PC-3 (cell line): ENCODE measurements around the gene TNFSF18. TPM values are rescaled to one million over a fixed set of nuclear protein-coding genes. Genes with fewer than 3 reads are reported as not detected.

Source experiments
- ATAC-seq: fragments of 200-7000 bp; cut with Tn5 transposase; 2 replicates; pipeline ENCODE4 v1.9.1; 2020; ENCODE audit warnings: mild to moderate bottlenecking, moderate library complexity
- BruUV-seq: library from RNA; stranded (reverse); fragments of 400-500 nt; replicated peaks from 2 replicates; lab custom pipeline; 2021; lab: Mats Ljungman, UMichigan
- CTCF ChIA-PET: fragments of 300-600 bp; sonication (Branson Sonifier 250); formaldehyde crosslinking; loops from one replicate; lab custom pipeline; 2022; ENCODE audit warnings: antibody characterized with exemption; lab: Charles Lee
- POLR2A ChIA-PET: fragments of 300-600 bp; sonication (Branson Sonifier 250); formaldehyde crosslinking; loops from one replicate; lab custom pipeline; 2022; ENCODE audit warnings: antibody characterized with exemption; ENCODE audit not compliant: unreplicated experiment; lab: Charles Lee
- DNase-seq: peaks from one replicate; pipeline ENCODE4 v3.0.0-alpha.2; 2015
- H2AFZ ChIP-seq: fragments of 300-600 bp; sonication (generic); 2 replicates; pipeline ENCODE4 v1.6.0; 2016; ENCODE audit warnings: antibody characterized with exemption, low read length
- H3F3A ChIP-seq: fragments of 300-600 bp; sonication (generic); one replicate; pipeline ENCODE4 v1.6.0; 2017; ENCODE audit warnings: antibody characterized with exemption, low read length, control low read depth, mild to moderate bottlenecking; ENCODE audit not compliant: unreplicated experiment
- H3K27ac ChIP-seq: fragments of 300-600 bp; sonication (generic); 2 replicates; pipeline ENCODE4 v1.5.1; 2016; ENCODE audit warnings: mild to moderate bottlenecking, low read length
- H3K27me3 ChIP-seq: fragments of 300-600 bp; sonication (generic); 2 replicates; pipeline ENCODE4 v1.6.1; 2016; ENCODE audit warnings: low read length, mixed read lengths
- H3K36me3 ChIP-seq: fragments of 300-600 bp; sonication (generic); 2 replicates; pipeline ENCODE4 v1.6.1; 2016; ENCODE audit warnings: low read depth, mixed run types, low read length, mixed read lengths
- H3K4me1 ChIP-seq: fragments of 300-600 bp; sonication (generic); 2 replicates; pipeline ENCODE4 v1.5.1; 2016; ENCODE audit warnings: low read length; ENCODE audit not compliant: insufficient read depth
- H3K4me2 ChIP-seq: fragments of 300-600 bp; sonication (generic); 2 replicates; pipeline ENCODE4 v1.6.0; 2016; ENCODE audit warnings: low read length
- H3K4me3 ChIP-seq: fragments of 300-600 bp; sonication (generic); 2 replicates; pipeline ENCODE4 v1.5.1; 2016; ENCODE audit warnings: mild to moderate bottlenecking, low read length, mixed read lengths
- H3K79me2 ChIP-seq: fragments of 300-600 bp; sonication (generic); 2 replicates; pipeline ENCODE4 v1.6.1; 2017; ENCODE audit warnings: low read length, mixed read lengths
- H3K9ac ChIP-seq: fragments of 300-600 bp; sonication (generic); 2 replicates; pipeline ENCODE4 v1.6.0; 2016; ENCODE audit warnings: mild to moderate bottlenecking, low read length
- H3K9me2 ChIP-seq: fragments of 300-600 bp; sonication (generic); replicated peaks from 2 replicates; pipeline ENCODE4 v1.6.1; 2016; ENCODE audit warnings: mixed run types, low read length, mixed read lengths
- H3K9me3 ChIP-seq: fragments of 300-600 bp; sonication (generic); 2 replicates; pipeline ENCODE4 v1.6.1; 2016; ENCODE audit warnings: low read length, mixed read lengths
- H4K20me1 ChIP-seq: fragments of 300-600 bp; sonication (generic); 2 replicates; pipeline ENCODE4 v1.6.1; 2016; ENCODE audit warnings: low read length, mixed read lengths
- CTCF ChIP-seq: fragments of 300-600 bp; sonication (generic); conservative IDR thresholded peaks from 2 replicates; pipeline ENCODE4 v1.5.1; 2017; ENCODE audit warnings: antibody characterized with exemption, low read depth, mild to moderate bottlenecking, low read length
- EZH2 ChIP-seq: fragments of 300-600 bp; sonication (generic); IDR thresholded peaks from one replicate; pipeline ENCODE4 v1.6.1; 2017; ENCODE audit warnings: antibody characterized with exemption, mild to moderate bottlenecking, low read length; ENCODE audit not compliant: unreplicated experiment
- EZH2phosphoT487 ChIP-seq: fragments of 300-600 bp; sonication (generic); IDR thresholded peaks from 2 replicates; pipeline ENCODE4 v1.6.1; 2018; ENCODE audit warnings: mild to moderate bottlenecking, antibody characterized with exemption, low read length, borderline replicate concordance
- intact Hi-C: fragments of 100-400 bp; cut with micrococcal nuclease; formaldehyde crosslinking; loops from 2 replicates; pipeline ENCODE4 v1.9.0; 2023
- total RNA-seq: library from RNA; depleted of rRNA; stranded (reverse); fragments of >200 nt; gene quantifications from 2 replicates; pipeline ENCODE4 v1.2.3, GENCODE V29; 2014

TNFSF18 gene
- total RNA-seq, 1 experiment from 2014 or later: 0.69 TPM

DNA sequence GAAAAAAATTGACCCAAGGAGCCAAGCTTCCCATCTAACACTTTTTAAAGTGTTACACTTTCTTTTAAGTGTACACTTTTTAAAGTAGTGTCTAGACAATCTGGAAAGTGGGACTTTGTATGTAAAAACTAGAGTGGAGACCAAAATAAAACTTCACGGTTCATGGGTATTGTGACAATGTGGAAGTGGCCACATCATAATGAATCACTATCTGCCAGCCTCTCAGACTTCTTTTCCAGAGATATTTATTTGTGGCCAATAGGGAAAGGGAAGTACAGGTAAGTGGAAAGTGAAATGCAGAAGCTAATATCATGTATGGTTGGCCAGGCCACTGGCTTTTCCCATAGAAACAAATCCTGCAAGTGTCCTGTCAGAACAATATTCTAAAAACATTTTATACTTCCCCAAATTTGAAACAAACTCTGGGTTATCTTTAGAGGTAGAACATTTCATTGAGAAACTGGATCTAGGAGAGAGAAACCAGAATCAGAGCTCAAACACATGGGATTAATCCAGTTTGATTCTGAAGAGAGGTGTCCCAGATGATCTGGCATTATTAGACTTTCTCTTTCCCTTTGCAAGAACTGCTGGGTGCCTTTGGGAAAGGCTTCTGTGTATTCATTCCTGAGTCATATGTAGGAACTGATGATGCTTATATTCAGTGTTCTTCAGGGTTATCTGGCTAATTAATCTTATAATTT, 2.0 kb downstream of the TNFSF18 start:
- Histone ChIP-seq H3K4me1 (peaks cover 55% of the 10 kb centered on the region), H3K9ac (no peak overlapping the region), H3K9me3 (no peaks in the 10 kb centered on the region), H3K4me2 (peak overlapping the region; percentile 46), H3K36me3 (no peaks in the 10 kb centered on the region), H3K4me3 (no peak overlapping the region), H4K20me1 (no peaks in the 10 kb centered on the region), H3F3A (peaks cover 14% of the 10 kb centered on the region), H3K27me3 (no peaks in the 10 kb centered on the region), H3K27ac (peak overlapping the region; percentile 51), H2AFZ (no peak overlapping the region), H3K9me2 (0 out of 2 replicates have a peak, but pooled peaks cover 4% of the 10 kb centered on the region), H3K79me2 (no peaks in the 10 kb centered on the region)
- intact Hi-C loops: loop anchor here (1.0 to 10.0 kb wide), 3 partner anchors 14 to 356 kb away; no protein-coding TSS in a partner anchor
- peak; percentile 85 for ATAC-seq
- CTCF ChIA-PET: interaction anchor here (0.5 kb wide), 1 partner anchor 101 kb away, joined by 10 read pairs; no protein-coding TSS in a partner anchor
- POLR2A ChIA-PET: interaction anchor here (0.6 kb wide), 1 partner anchor 820 kb away, joined by 3 read pairs; the partner anchor contains the start of gene ZBTB37
- TF ChIP-seq CTCF: no peak
- TF ChIP-seq EZH2: no peak
- TF ChIP-seq EZH2phosphoT487: no peak
- BruUV-seq: no TSS peak
- DNase-seq: peak; percentile 98

- ChIA-PET CTCF (no interaction called here), POLR2A (no interaction called here)
- TF ChIP-seq EZH2 (no peak), CTCF (no peak), EZH2phosphoT487 (no peak)
- intact Hi-C loops: loop anchor here (5.0 to 10.0 kb wide), 4 partner anchors 67 to 360 kb away; no protein-coding TSS in a partner anchor
- H4K20me1 ChIP-seq: no peaks in the 10 kb centered on the region
- no peak overlapping the region for H2AFZ ChIP-seq
- H3K4me3 ChIP-seq: no peak overlapping the region
- no TSS peak for BruUV-seq
- no peaks in the 10 kb centered on the region for H3K79me2 ChIP-seq
- H3K4me2 ChIP-seq: no peak overlapping the region
- peaks cover 8% of the 10 kb centered on the region for H3F3A ChIP-seq
- peaks cover 40% of the 10 kb centered on the region for H3K4me1 ChIP-seq
- no peaks in the 10 kb centered on the region for H3K36me3 ChIP-seq
- H3K9me3 ChIP-seq: no peaks in the 10 kb centered on the region
- 0 out of 2 replicates have a peak, but pooled peaks cover 4% of the 10 kb centered on the region for H3K9me2 ChIP-seq
- H3K9ac ChIP-seq: no peak overlapping the region
- no peaks in the 10 kb centered on the region for H3K27me3 ChIP-seq
- DNase-seq: no peak
- ATAC-seq: no peak
- H3K27ac ChIP-seq: no peak overlapping the region
These were observed 6.1 kb downstream of the TNFSF18 start for GRCh38 chr1:173044656-173045055.

- peak; percentile 99 for DNase-seq
- peak; percentile 99 for ATAC-seq
- intact Hi-C loops: loop anchor here (1.0 to 10.0 kb wide), 5 partner anchors 66 to 362 kb away; no protein-coding TSS in a partner anchor
- H3K36me3 ChIP-seq: no peaks in the 10 kb centered on the region
- no peaks in the 10 kb centered on the region for H3K9me3 ChIP-seq
- H3K4me3 ChIP-seq: peak overlapping the region; percentile 1; the same call in 1 of the 2 replicates
- H3K9me2 ChIP-seq: peaks cover 11% of the 10 kb centered on the region
- peaks cover 27% of the 10 kb centered on the region for H3K4me1 ChIP-seq
- H3K27me3 ChIP-seq: no peaks in the 10 kb centered on the region
- BruUV-seq: no TSS peak
- ChIA-PET POLR2A (interaction anchor here (0.5 kb wide), 1 partner anchor 451 kb away, joined by 3 read pairs; no protein-coding TSS in a partner anchor), CTCF (interaction anchor here (0.8 to 1.3 kb wide), 2 partner anchors 19 to 159 kb away, joined by 4 to 5 read pairs; no protein-coding TSS in a partner anchor)
- H3K79me2 ChIP-seq: no peaks in the 10 kb centered on the region
- H2AFZ ChIP-seq: no peak overlapping the region
- no peak overlapping the region for H3K9ac ChIP-seq
- no peaks in the 10 kb centered on the region for H4K20me1 ChIP-seq
- TF ChIP-seq EZH2phosphoT487 (no peak), EZH2 (no peak), CTCF (no peak)
- H3F3A ChIP-seq: peaks cover 8% of the 10 kb centered on the region
- peak overlapping the region; percentile 50 for H3K4me2 ChIP-seq
- peak overlapping the region; percentile 33 for H3K27ac ChIP-seq
These were observed 7.5 kb downstream of the TNFSF18 start for GRCh38 chr1:173043253-173043652.
